HG02798 (cell line): ENCODE results near the gene CCDC182.

Experiments
- ATAC-seq: cut with Tn5 transposase; IDR thresholded peaks from one replicate; pipeline ENCODE4 v1.9.1; 2021; ENCODE audit warnings: mild to moderate bottlenecking; ENCODE audit not compliant: unreplicated experiment, poor library complexity

Gene CCDC182

DNA sequence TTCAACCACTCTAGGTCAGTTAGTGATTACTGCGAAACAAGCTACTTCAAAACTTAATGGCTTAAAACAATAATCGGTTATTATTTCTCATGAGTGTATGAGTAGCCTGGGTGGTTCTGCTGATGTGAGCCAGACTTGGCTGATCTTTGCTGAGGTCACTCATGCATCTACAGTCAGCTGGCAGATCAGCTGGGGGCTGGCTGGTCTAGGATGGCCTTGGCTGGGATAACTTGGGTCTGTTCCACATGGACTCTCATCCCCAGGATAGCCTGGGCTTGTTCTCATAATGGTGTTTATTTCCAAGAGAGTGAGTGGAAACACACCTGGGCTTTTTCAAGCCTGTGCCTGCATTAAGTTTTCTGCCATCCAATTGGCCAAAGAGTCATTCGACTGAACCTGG lies 13.0 kb downstream of the CCDC182 start:
- ATAC-seq, result no peak

DNA sequence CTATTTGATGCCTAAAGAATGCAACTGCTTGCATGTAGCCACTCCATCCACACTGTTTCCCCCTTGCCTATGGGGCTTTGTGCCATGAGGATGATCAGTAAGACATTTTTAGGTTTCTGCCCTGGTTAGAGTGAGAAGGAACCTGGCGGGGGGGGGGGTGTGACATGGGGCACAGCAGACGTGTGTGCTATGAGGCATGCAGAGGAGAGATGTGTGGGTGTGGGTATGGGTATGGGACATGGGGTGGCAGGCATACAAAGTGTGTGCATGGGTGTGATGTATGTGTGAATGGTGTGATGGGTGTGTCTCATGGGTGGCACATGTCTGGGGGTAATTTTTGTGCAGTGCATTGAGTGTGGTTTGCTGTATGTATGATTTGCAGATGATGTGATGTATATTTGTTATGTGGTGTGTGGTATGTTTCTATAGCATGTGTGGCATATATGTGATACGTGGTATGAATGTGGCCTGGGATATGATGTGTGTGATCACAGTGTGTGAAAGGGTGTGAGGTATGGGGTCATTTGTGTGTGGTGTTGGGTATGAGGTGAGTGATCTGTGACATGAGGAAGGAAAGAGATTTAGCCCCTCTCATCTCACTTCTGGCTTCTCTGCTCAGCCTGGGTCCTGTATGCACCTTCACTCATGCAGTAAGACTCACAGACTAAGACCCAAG lies 14.9 kb downstream of the CCDC182 start:
- no peak for ATAC-seq

DNA sequence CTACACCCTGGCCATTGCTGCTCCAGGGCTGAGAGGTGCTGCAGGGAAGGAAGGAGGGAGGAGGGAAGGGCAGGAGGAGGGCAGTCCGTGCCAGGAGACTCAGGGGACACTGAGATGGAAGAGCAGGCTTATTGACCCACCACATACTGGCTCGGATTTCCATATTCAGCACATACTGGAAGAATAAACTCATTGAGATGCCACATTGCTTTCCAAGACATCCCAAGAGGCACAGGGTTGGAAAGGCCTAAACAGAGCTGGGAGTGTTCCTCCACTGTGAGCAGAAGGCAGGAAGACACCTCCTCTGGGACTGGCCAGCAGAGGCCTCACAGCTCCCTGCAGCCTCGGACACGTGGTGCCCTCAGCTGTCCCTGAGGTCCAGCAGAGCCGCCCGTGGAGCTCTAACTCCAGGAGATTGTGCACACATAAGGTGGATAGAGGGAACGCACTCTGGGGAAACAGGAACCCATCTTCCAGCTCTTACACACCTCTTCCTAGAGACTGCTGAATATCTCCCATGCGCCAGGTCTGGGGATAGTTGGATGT lies 17.4 kb downstream of the CCDC182 start:
- no peak for ATAC-seq

DNA sequence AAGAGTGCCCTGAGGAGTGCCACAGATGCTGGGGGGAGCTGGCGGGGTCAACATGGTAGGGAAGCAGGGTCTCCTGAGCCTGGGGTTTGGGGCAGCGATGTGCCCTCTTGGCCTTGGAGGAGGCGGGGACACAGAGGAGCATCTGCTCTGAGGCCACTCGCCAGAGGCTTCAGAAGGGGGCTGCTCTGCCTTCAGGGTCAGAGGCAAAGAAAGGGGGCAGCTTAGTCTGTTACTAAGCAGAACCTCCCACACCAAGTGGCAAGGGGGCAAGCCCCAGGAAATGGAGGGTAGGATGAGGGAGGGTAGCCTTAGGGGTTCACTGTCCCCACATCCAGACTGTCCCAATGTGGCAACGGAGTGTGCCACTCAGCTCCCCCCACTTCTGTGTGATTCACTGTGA lies 18.3 kb downstream of the CCDC182 start:
- no peak for ATAC-seq

DNA sequence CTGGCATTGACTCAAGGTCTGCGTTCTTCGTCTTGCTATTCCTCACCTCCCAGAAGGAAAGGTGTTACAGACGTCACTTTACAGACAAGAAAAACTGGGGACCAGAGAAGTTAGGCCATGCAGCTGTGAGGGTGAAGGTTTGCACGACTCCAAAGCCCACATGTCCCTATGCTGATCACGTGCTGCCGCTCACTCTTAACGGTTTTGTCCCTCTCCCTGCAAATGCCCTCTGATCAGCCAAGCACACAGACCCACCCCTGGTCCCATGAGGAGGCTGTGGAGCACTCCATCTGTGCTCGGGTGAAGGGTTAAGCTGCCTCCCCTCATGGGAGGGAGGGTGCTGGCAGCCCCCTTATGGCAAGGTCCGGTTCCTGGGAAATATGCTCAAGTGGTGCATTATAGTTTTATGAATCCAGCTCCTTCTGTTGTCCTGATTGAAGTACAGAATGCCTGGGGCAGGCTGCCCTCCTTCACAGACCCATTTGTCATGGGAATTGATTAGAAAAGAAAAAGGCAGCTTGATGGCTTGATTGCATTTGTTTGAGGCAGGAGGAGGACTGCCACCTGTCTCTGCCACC lies 18.8 kb downstream of the CCDC182 start:
- no peak for ATAC-seq

DNA sequence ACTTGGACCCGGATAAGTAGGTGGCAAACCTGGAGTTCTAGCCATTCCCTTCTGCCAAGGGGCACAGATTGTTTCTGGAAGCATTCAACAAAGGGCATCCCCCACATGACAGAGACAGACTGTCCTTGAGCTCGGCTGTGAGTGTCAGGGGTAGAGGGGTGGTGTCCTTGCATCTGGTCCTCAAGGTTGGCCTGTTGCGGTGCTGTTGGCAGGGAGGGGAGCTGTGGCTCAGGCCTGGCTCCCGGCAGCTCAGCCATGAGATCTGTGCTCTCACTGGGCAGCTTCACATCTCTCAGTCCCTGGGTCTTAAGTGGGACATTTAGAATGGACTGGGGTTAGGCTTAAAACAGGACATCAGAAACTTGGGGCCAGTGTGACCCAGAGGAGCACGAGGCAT lies 20.4 kb downstream of the CCDC182 start:
- ATAC-seq, result no peak

DNA sequence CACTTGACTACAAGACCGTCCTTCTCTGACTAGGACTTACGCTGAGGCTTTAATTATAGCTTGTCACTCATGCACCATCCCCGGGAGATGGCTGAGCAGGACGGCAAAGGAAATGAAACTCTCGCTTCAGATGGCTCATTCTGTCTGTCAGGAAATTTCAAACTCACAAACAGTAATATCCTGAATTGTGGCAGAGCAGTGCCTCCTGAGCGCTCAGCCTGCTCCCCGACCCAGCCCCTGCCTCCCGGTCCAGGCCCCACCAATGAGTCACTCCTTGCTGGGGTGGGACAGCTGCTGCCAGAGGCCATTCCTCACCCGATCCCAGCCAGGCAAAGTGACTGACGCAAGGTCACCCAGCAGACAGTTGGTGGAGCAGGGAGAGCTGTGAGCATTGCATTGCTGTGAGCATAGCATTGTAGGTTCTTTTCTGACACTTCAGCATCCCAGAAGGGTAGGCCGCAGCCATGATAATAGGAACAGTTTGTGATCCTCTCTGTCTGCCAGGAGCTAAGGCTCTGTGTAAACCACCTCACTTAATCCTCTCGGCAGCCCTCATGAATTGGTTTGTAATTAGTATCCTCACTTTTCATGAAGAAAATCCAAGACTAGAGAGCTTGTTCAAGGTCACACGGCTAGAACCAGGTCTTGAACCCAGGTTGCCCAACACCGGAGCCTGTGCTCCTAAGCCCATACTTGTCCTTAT lies 20.9 kb downstream of the CCDC182 start:
- ATAC-seq, result no peak

DNA sequence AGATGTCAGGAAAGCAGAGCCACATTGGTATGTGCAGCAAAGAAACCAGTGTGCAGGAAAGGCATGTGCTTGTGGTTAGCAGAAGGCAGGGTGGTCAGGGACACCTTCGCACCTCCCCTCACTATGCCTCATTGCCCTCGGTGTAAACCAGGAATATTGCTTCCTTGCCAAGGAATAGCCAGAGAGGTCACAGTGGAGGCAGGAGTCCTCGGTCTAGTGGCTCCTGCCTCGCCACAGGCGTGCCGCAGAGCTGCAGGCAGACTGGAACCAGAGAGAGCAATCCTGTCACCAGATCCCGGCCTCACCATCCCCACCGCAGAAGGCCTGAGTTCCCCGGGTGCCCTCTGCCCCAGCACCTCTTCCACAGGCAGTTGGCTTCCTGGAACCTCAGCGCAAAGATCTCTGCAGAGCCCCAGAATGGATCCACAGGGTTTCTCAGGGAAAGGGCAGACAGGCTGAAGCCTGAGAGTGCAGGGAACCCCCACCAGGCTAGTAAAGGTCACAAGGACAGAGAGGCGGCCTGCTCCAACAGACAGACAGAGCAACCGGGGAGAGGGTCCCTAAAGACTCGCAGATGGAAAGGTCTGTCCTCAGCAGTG lies 21.6 kb downstream of the CCDC182 start:
- ATAC-seq, result no peak

DNA sequence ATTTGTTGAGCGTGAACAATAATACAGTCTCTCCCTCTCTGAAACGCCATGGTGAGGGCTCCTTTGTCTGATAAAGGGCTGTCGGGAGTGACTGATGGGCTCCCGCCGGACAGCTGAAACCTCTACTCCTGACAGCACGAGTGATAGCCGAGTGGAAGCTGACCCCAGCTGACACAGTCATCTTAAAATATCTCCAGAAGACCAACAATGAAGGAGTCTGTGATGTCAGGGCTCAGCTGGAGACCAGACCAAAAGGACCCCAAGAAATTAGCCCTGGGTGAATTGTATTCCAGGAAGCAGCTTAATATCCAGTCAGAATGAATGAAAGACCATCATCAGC lies 22.4 kb downstream of the CCDC182 start:
- ATAC-seq, result no peak

DNA sequence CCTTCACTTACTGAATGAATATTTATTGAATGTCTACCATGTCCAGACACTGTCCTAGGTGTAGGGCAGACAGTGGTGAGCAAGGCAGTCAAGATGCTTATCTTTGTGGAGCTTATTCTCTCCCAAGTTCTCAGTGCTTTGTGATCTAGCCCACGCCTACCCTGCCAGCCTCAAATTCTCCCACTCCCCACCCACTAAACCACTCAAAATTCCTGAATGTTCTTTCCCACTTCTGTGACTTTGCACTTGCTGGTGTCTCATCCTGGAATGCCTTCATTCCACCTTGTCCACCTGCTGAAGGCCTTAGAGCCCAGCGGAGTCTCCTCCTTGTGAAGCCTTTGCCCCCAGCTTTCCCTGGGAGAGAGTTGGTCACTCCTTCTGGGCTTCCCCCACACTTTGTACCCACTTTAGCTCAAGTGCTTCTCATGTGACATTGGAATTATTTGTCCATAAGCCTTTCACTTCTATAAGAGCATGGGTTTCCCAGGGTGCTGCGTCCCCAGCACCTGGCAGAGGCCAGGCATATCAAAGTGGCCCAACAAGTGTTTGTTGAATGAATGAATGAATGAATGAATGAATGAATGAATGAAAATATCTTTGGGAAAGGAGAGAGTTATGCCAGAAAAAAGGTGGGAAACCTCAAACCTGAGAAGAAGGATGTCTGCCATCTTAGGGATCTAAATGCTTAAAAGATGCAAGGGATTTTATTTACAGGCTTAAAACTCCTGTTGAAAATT lies 23.0 kb downstream of the CCDC182 start:
- no peak for ATAC-seq

DNA sequence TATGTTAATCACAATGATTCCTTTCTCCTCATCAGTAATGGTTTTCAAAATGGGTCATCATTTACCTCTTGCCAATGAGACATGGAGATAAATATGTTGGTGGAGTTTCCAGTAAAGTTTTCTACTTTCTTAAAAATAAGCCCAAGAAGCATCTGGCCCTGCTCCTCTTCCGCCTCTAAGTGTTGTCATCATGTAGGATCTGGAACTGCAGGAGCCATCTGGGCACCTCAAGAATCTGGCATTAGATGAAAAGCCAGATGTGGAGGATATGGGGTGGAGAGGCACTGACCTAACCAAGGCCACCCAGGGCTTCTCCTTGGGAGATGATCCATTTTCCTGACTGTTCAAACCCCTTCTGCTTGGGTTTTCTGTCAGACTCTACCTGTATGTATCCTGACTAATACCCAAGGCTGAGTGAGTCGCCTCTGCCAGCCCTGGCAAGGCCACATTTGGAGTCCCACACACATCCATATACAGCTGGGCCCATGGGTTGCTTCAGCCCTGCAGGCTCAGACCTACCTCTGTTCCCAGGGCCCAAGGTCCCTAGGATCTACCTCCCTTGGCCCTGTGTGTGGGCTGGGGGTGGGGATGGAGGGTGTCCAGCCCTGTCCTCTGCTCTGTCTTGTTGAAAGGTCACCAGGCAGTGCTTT lies 24.6 kb downstream of the CCDC182 start:
- ATAC-seq, result no peak

DNA sequence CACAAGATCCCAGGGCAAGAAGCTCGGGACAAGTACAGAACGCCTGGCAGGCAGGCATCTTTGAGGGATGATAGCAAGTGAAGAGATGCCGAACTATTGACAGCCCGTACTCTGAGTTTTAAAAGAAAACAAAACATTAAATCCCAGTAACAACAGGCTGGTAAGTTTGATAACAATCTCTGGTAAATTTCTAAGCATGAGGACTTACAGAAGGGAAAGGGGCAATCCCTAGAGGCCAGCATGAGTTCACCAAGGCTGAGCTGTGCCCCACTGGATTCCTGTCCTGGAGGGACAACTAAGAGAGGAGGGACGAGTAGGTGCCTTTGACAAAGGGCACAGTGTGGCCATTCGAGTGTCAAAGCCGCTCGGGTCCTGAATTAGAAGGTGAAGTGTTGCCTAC lies 26.2 kb downstream of the CCDC182 start:
- ATAC-seq, result no peak

DNA sequence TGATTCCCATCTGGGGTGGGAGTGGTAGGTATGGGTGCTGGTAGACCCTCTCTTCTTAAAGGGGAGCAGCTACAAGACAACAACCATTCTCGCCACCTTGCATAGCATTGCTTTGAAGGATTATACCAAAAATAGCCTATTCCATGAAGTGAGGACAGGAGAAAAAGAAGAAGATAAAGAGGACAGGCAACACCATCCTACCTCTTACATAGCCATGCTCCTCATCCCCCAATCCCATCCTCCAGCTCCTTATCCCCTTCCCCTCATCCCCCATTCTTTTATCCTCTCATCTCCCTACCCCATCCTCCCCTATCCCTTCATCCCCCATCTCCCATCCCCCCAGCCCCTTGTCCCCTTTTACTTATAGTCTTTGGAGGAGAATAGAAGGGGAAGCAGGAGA lies 29.1 kb downstream of the CCDC182 start:
- no peak for ATAC-seq

DNA sequence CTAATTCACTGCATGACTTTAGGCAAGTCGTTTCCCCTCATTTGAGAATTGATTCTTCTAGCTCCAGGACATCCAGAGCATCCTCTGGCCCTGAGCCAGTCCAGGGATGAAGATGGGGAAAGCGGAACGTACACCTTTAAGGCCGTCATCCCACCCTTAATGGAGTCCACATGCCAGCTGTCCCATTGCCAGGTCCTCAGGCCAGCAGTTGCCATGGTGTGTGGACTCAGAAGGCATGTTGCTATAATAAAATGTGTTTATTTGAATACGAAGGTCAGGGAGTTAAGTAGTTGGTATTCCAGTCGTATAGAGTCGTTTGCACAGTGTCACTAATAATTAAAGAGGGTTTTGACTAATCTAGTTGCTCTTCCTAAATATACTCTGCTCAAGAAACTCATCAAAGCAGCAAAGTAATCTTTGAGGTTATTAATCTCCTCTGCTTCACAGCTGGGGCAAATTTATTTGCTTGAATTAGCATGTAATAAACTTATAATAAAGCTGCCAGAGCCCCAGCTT lies 30.4 kb downstream of the CCDC182 start:
- ATAC-seq, result no peak

DNA sequence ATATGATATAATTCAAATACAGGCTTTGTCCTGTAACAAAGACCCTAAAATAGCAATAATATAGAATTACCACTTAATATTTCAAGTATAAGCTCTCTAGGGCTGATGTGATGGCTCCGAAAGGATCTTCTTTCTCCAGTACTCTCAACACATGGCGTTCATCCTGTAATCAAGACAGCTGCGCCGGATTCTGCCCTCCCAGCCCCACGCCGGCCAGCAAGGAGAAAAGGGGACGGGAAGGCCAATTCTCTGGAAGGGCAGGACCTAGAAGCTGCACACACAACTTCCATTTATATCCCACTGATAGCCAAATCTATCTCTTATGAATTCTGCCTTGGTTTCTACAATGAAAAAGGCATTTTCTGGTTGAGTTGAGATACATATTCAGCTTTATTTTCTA lies 32.0 kb downstream of the CCDC182 start:
- no peak for ATAC-seq

DNA sequence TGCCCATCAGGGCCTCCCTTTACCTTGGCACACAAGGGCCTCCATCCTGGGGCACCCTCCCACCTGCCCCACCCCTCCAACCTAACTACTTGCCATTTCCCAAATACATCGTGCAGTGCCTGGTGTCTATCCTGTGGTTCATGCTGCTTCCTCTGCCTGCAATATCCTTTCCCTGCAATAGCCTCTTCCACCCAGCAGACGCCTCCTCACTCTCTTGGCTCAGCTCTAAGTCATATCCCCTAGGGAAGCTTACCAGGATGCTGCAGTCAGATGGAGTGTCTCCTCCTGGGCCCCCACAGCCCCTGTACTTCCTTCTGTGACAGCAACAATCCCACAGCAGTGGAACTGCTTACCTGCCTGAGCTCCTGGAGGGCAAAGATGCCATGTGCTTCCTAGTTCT lies 36.7 kb downstream of the CCDC182 start:
- ATAC-seq, result no peak

DNA sequence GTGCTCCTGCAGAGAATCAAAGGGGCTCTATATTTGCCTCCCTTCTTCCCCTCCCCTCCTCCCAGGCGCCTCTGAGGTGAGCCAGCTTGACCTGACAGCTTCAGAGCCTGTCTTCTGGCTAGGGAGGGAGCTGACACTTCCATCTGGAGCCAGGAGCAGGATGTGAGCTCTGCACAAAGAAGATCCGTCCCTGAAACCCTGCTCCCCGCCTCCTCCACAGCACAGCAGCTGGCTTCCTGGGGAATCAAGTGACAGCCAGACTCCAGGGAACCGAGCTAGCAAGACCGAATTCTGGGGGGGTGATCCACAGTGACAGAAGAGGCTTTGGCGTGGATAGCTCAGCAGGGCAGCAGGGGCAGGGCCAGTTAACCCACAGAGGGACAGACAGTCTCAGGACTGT lies 37.2 kb downstream of the CCDC182 start:
- no peak for ATAC-seq

DNA sequence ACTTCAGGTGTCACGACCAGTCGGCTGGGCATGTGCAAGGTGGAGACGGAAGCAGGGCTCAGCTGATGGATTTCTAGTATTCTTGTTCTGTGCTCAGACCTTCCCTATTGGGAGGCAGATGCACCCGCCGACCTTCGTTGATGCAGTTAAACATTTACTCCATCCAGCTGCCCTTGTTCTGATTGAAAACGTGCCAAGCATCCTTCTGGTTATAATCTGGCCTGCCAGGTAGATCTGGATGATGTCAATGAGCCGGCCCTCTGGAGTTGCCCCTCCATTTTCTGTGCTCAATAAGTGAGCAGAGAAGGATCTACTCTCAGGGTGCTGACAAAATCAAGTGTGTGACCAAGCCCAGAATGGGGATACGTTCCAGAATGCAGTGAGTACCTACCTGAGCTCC lies 38.3 kb downstream of the CCDC182 start:
- ATAC-seq, result no peak

DNA sequence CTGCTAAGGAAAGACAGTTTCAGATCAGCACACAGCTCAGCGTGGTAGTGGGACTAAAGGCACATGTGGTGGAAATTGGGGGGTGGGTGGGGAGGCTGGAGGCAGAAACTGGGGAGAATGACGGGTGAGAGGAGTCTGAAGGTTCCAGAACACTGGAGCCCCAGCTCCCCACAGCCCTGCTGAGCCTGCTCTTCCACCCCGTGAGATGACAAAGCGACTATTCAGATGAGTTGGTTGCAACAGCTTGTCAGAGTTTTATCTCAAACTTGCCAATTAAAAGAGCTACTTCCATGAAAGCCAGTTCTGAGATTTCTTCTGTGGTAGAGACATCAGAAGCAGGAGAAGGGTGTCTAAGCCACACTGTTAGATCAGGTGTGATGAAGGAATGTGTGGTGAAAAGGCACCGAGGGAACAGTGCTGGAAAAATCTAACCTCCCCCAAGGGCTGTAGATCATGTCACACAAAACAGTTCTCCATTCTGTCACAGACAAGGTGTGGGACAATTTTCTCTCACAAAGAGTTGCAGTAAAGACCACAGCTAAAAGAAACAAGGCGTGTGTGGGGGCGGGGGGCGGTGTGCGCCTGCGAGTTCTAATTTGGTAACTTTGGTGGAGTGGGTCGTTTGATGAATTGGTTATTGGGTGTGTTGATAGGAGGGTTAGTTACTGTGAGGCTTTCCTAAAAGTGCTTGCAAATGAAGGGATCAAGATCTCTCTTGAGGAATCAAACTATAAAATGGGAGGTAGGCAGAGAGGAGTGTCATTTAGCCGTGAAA lies 39.0 kb downstream of the CCDC182 start:
- no peak for ATAC-seq
